Left ventricle myocardium superior (tissue), 1 donor: Measurements from ENCODE around the gene POFUT2. TPM values are rescaled to one million over a fixed set of nuclear protein-coding genes. Genes with fewer than 3 reads are reported as not detected.

ENCODE experiments used
- ATAC-seq: fragments of 200-7000 bp; cut with Tn5 transposase; one replicate; pipeline ENCODE4 v1.9.1; 2020; ENCODE audit warnings: mild to moderate bottlenecking, moderate library complexity
- DNase-seq: peaks from one replicate; pipeline ENCODE4 v3.0.0-alpha.2; 2020
- intact Hi-C: fragments of 100-400 bp; cut with micrococcal nuclease; formaldehyde crosslinking; loops from one replicate; pipeline ENCODE4 v1.11.0; 2022
- total RNA-seq: library from RNA; stranded (reverse); fragmentation: NEBNext Ultra II Directional; extraction: Animal tissue kit (Norgen Biotek cat#: 25700); gene quantifications from one replicate; pipeline ENCODE4 v1.2.1, GENCODE V29; 2021
- donor health status: DM: no; HTN: yes; CAD: no; lungs with severe emphysema.

POFUT2 gene
- total RNA-seq, 1 donor from 2014 or later = 15.7 TPM

DNA sequence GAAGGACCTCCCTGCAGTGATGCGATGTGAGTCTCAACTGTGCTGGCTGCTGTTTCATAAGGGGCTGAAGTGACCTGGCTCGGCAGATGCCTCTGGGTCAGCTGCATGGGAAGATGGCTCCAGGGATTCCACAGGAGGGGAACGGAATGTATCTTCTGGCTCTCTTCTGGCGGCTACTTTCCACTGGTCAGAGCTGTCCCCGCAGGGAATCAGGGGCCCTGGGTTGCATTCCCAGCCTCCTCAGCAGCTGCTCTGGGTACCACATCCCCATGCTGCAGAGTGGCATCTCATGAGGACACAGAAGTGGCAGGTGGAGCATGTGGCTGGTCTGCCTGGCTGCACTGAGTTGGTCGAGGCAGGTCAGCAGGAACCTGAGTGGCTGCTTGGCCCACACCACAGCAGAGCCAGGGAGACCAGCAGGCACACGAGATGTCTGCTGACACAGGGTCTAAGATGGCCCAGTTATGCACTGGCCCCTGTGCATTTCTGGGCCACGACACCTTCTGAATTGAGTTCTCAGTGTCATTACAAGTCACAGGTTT lies 42.8 kb downstream of the POFUT2 start:
- intact Hi-C loops = no loop called here
- DNase-seq = no peak
- no peak for ATAC-seq

DNA sequence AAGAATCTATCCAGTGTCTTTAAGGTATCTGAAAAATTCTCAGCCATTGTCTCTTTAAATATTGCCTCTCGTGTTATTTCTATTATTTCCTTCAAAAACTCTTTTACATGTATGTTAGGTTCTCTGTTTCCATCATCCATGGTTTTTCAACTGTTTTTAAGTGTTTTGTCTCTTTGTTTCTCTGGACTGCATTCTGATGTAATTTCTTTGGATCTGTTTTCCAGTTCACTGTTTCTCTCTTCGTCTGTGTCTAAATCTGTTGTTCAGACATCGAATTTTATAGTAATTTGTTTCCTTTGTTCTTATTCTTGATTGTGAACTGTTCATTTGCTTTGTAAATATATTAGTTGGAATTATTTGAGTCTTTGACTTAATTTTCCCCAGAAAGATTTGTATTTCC lies 44.1 kb downstream of the POFUT2 start:
- ATAC-seq = no peak
- intact Hi-C loops = no loop called here
- DNase-seq = no peak

DNA sequence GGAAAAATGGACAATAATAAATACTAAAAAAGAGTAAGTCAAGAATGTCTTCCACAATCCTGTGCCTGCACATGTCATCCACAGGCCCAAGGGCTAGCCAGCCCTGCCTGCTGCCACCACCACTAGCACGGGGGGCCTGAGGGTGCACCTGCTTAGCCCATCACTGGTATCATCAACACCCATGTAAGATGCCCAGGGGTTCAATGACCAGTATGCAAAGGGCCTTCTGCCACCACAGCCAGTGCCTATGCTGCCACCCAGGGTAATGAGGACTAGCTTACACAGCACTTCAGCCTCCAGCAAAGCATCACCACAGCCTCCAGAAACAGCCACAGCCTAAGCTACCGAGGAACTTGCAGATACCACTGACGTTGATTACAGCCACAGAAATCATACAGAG lies 46.3 kb downstream of the POFUT2 start:
- ATAC-seq (no peak), DNase-seq (no peak)
- intact Hi-C loops = no loop called here

DNA sequence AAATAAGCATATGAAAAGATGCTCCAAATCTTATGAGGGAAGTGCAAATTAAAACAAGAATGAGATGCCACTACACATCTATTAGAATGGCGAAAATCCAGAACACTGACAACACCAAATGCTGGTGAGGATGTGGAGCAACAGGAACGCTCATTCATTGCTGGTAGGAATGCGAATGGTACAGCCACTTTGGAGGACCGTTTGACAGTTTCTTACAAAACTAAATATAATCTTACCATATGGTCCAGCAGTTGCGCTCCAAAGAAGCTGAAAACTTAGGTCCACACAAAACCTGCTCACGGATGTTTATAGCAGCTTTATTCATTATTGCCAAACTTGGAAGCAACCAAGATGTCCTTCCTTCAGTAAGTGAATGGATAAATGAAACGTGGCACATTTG lies 50.3 kb downstream of the POFUT2 start:
- intact Hi-C loops = no loop called here
- ATAC-seq = no peak

DNA sequence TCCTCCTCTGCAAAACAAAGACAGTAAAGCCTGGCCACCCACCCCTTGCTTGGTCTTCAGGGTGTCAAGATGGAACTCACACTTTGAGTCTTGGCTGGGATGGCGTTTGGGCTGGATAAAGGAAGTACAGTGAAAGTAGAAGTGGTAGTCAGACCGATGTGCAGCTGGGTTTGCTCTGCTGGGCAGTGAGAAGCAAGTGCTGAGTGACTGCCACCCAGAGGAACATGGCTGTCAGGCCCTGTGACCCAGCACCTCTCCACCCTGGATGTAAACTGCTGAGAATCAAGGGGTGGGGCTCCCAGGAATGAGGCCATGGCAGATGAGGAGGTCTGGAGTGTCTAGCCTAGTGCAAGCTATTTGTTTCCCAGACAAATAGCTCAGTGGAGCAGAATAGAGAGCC lies 51.2 kb downstream of the POFUT2 start:
- ATAC-seq = no peak
- intact Hi-C loops = no loop called here
- no peak for DNase-seq

More for the DNA sequence above, 50.3 kb downstream of the POFUT2 start:
- DNase-seq = no peak

DNA sequence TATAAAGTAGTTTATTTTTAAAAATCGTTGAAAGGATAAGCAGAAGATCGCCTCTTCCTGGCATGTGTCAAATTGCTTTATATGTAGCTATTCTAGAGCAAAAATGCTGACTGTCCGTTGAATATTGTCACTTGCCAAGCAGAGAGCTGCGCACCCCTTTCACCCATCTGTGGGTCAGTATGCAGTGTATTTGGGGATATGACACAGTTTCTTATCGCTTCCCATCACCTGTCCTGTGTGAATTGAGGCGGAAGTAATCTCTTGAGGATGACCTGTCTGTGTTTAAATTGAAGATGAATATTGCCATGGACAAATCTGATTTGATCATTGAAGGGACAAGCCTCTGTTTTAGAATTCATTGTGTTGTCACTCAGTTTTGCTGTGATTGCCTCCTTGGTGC lies 52.2 kb downstream of the POFUT2 start:
- ATAC-seq = no peak
- intact Hi-C loops = no loop called here
- DNase-seq = no peak

DNA sequence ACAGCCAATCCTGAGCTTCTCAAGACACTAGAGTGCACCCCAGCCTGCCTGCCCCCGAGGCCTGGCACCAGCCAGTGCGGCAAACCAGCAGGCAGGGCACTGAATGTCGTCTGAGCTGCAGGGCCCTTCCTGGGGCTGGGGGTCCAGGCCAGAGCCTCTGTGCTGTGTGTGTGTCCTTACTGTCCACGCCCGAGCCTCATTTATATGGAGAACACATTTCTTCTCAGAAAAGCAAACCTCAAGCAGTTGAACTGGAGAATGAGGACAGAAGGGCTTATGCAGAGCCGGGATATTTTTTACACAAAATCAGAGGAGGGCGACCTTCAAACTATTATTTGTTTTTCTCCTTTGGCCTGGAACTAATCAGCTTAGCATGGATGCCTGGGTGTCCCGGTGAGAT lies 52.7 kb downstream of the POFUT2 start:
- no peak for DNase-seq
- no peak for ATAC-seq
- intact Hi-C loops = no loop called here

DNA sequence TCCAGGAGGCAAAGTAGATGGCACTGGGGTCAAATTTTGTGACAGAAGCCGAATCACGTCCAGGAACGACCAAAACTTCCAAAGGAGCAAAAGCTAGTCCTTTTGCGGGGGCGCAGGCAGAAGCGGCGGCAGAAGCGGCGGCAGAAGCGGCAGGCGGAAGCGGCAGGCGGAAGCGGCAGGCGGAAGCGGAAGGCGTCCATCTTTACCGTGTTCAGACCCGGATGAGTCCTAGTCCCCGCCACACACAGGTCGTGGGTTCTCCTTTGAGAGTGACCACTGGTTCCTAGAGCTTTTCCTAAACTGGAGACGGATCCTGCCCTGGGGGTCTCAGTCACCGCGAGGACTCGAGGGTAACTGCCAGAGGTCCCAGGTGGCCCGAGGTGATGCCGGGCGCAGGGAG lies 53.6 kb downstream of the POFUT2 start:
- ATAC-seq = no peak
- intact Hi-C loops = no loop called here
- DNase-seq = no peak

DNA sequence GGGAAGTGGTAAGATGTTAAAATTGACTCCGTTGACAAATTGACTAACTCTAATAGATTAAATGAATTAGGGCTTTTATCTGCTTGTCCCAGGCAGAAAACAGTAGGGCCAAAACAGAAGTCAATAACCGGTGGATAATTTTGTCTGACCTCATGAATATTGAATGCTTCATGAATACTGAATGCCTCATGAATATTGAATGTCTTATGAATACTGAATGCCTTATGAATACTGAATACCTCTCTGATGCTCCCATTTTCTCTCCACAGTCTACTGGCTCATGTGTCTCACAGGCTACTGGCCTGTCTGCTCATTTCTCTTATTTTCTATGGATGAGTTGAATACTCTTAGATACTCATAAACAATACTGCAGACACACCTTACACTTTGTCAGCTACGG lies 56.0 kb downstream of the POFUT2 start:
- ATAC-seq (no peak), DNase-seq (no peak)
- intact Hi-C loops = no loop called here

DNA sequence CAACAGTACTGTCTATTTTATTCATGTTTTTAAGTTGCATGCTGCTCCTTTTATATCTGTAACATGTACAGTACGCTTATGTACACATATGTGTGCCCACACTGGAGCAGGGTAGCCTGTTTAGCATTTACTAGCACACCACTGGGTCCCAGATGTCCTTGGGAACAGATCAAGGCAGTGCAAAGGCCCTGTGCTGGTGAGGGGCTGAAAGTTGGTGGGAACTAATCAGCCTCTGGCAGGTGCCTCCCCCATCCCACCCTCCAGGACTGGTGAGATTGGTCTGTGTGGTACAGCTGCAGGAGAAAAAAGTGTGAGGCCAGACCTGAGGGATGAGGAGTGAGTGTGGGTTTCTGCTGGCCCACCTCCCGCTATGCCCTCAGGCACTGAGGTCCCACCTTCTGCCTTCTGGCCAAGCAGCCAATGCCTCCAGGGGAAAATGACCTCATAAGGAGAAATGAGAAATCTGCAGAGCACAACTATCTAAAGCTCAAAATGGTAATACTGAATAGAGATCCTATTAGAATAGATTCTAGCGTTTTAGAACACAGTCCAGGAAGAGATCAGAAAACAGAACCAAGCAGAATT lies 58.9 kb downstream of the POFUT2 start:
- DNase-seq (no peak), ATAC-seq (no peak)
- intact Hi-C loops = no loop called here

DNA sequence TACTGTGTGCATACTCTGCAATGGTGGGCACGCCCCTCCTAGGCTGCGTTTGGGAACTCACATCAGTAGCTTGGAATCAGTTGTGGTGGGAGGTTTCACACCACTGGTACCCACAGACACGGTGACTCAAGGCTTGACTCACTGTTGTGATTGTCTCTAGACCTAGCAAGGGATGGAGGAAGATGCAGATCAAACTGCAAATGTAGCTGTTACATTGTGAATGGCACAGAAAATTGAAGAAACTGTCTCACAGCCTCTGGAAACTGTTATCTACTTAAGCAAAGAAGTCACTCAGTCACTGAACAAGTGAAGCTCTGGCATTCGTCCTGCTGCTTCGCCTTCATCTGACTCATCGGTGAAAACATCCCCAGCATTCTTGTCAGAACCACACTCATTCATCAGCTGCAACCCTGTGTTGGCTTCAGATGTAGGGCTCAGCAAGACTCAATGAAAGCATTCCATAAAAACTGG lies 59.5 kb downstream of the POFUT2 start:
- DNase-seq (no peak), ATAC-seq (peak; percentile 51)
- intact Hi-C loops = no loop called here

DNA sequence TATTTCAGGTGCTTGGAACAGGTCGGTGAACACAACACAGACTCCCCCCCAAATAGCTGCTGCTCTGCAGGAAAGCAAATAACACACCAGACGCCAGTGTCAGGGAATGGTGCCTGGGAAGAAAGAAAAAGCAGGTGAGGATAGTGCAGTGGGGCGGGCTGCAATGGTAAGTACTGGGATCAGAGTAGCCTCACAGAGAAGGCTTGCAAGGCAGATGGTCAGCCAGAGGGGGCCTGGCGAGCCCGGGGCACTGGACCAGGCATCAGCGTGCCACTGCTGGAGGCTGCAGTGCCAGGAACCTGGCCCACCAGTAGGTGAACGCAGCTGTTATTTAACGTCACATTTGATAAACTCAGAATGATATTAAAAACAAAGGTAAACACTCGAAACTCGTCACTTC lies 60.0 kb downstream of the POFUT2 start:
- ATAC-seq (no peak), DNase-seq (no peak)
- intact Hi-C loops = no loop called here

DNA sequence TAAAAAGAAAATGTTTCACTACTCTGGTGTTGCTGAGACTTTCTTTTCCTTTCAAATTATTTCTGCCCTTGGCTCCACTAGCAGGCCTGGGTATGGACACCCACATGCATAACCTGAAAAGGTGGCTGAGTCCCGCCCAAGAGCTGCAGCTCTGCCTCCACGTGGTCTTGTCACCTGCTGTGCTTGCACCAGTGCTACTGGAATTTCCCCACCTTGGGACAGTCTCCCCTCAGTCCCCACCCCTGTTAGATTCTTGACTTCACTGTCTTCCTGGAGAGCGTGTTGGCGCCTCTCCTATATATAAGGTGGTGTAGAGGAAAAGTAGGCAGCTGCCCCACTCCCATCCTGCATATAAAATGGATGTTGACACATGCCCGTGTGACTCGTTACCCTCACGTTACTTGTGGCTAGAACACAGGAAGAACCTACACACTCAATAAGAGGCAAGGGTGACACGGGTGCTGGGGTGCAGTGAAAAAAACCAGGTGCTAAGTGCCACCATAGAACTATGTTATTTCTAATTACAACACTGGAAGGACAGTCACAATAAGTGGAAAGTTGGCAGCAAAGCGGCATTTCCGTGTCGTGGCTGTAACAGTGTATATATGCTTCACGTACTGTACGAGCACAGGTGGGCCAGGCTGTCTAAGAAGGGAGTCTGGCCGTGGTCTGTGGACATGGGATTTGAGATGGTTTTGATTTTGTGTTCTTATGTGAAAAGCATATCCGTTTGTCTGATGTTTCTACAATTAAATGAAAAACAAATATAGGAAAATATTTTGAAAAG lies 61.0 kb downstream of the POFUT2 start:
- ATAC-seq = no peak
- intact Hi-C loops = no loop called here
- DNase-seq = no peak

DNA sequence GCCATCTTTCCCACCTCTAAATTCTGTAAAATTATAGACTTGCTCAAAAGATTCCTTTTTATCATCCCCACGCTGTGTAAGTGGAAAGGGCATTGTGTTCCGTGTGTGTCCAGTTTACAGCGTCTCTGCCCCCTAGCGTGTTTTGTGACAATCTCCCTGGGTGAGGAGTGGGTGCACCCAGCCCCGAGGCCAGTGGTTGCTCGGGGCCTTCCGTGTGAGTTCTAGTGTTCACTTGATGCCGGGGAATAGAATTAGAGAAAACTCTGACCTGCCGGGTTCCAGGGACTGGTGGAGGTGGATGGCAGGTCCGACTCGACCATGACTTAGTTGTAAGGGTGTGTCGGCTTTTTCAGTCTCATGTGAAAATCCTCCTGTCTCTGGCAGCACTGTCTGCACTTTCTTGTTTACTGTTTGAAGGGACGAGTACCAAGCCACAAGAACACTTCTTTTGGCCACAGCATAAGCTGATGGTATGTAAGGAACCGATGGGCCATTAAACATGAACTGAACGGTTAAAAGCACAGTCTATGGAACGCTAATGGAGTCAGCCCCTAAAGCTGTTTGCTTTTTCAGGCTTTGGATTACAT lies 61.9 kb downstream of the POFUT2 start:
- ATAC-seq (no peak), DNase-seq (no peak)
- intact Hi-C loops = no loop called here

DNA sequence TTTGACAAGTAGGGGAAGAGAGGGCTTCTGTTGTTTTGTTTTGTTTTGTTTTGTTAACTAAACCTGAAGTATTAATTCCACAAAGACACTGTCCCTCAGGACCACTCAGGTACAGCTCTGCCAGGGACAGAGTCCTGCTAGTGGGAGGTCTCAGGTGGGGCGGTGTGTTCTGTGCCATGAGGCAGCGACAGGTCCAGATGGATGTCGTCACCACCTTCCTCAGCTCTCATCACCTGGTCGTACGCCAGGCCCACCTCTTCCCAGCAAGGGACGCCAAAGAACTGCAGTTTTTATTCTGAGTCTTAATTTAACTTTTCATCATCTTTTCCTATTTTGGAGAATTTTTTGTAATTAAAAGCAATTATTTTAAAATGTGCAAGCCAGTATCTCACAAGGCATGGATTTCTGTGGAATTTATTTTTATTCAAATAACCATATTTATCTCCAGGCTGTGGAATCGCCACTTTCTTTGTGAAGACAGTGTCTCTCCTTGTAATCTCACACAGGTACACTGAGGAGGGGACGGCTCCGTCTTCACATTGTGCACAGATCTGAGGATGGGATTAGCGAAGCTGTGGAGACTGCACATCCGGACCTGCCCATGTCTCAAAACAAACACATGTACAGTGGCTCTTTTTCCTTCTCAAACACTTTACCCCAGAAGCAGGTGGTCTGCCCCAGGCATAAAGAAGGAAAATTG lies 62.5 kb downstream of the POFUT2 start:
- no peak for DNase-seq
- ATAC-seq = no peak
- intact Hi-C loops = no loop called here

DNA sequence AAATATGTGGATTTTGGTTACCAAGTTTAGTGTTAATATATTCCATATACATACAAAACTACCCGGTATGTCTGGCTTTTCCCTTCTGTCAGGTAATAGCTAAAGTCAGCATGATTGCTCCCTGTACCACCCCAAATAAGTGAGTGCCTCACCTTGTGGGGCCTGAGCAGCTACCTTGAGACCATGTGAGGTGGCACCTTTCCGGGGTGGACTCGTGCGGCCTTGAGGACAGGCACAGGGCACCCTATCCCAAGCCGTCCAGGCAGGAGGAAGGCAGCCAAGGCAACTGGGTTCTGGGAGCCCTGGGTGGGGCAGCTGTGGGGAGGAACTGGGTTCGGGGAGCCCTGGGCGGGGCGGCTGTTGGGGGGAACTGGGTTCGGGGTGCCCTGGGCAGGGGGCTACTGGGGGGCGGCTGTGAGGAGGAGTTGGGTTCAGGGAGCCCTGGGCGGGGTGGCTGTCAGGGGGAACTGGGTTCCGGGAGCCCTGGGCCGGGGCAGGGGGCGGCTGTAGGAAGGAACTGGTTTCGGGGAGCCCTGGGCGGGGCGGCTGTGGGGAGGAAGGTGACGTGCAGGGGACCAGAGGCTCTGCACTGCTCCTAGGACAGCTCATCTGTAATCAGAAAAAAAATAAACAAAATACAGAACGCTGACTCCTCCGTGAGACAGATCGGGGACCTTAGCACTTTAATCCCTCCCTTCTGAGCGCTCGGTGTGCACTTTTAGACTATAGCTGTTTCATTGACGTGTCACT lies 63.3 kb downstream of the POFUT2 start:
- ATAC-seq = peak; percentile 49
- intact Hi-C loops = no loop called here
- no peak for DNase-seq

DNA sequence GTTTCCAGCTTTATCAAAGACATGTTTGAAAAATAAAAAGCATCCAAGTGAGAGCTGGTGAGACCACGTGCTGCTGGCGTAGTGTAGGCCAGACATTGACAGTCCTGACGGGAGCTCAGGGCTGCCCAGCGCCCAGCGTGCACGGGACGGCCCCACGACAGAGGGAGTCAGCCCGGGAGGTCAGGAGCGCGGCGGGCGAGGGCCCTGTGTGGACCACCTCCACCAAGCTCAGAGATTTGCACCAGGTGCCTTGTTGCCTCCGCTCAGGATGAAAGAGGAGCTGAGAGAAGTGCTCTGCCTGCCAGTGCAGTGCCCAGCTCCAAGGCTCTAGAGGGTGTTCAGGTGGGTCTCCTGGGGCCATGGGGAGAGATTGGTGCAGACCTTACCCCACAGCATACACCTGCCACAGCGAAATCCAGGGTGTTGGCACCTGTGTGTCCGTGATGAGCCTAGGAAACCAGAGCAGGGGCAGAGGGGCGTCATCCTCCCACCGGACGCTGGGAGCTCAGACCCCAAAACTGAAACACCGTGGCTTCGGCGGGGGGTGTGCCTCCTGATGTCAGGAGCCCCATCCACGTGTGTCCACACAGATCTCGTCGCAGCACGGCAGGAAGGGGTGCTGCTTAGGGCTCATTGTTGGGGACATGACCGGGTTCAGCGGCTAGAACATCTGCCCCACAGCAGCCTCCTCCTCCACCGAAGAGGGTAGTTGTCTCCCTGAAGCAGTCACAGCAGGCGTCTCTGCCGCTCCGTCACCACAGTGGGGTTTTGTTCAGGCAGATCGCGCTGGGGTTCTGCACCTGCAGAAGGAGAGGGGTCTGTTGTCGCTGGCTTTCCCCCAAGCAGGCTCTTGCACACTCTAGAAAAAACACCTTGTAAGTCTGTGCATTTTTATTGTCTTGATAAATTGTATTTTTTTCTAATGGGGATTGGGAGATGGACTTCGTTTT lies 64.2 kb downstream of the POFUT2 start:
- intact Hi-C loops = no loop called here
- DNase-seq (no peak), ATAC-seq (no peak)

DNA sequence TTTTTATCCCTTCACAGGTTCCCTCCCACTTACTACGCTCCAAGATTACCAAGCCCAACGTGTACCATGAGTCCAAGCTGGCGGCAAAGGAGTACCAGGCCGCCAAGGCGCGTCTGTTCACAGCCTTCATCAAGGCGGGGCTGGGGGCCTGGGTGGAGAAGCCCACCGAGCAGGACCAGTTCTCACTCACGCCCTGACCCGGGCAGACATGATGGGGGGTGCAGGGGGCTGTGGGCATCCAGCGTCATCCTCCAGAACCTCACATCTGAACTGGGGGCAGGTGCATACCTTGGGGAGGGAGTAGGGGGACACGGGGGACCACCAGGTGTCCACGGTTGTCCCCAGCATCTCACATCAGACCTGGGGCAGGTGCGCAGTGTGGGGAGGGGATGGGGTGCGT lies 65.7 kb downstream of the POFUT2 start:
- DNase-seq (no peak), ATAC-seq (no peak)
- intact Hi-C loops = no loop called here
